Loucy (cell line): ENCODE data around the gene ACTN1.

ENCODE experiments used
- H2AFZ ChIP-seq: fragments of 200-600 bp; sonication (generic); 2 replicates; pipeline ENCODE4 v1.6.0; 2016; ENCODE audit warnings: antibody characterized with exemption, mild to moderate bottlenecking, low read length, moderate library complexity
- H3F3A ChIP-seq: fragments of 200-600 bp; 2 replicates; pipeline ENCODE4 v1.6.0; 2016; ENCODE audit warnings: antibody characterized with exemption, low read depth, mild to moderate bottlenecking
- H3K27me3 ChIP-seq: fragments of 200-600 bp; sonication (generic); 2 replicates; pipeline ENCODE4 v1.6.1; 2014; ENCODE audit warnings: low read length, mild to moderate bottlenecking; ENCODE audit not compliant: insufficient read depth, poor library complexity, severe bottlenecking
- H3K36me3 ChIP-seq: fragments of 200-600 bp; sonication (generic); 2 replicates; pipeline ENCODE4 v1.6.1; 2016; ENCODE audit warnings: low read length; ENCODE audit not compliant: insufficient read depth
- H3K4me1 ChIP-seq: fragments of 200-600 bp; sonication (generic); 2 replicates; pipeline ENCODE4 v1.5.1; 2014; ENCODE audit warnings: low read length, mild to moderate bottlenecking; ENCODE audit not compliant: insufficient read depth, poor library complexity, severe bottlenecking
- H3K4me2 ChIP-seq: fragments of 200-600 bp; sonication (generic); 2 replicates; pipeline ENCODE4 v1.6.0; 2014; ENCODE audit warnings: antibody characterized with exemption, low read length, low read depth, mild to moderate bottlenecking; ENCODE audit not compliant: poor library complexity, severe bottlenecking
- H3K4me3 ChIP-seq: fragments of 200-600 bp; sonication (generic); 2 replicates; pipeline ENCODE4 v1.5.1; 2014; ENCODE audit warnings: low read length, mild to moderate bottlenecking, mixed read lengths; ENCODE audit not compliant: poor library complexity, severe bottlenecking
- H3K79me2 ChIP-seq: fragments of 200-600 bp; sonication (generic); 2 replicates; pipeline ENCODE4 v1.6.1; 2014; ENCODE audit warnings: low read length; ENCODE audit not compliant: insufficient read depth
- H3K9ac ChIP-seq: fragments of 200-600 bp; sonication (generic); 2 replicates; pipeline ENCODE4 v1.6.0; 2014; ENCODE audit warnings: mild to moderate bottlenecking, low read depth, low read length, moderate library complexity; ENCODE audit not compliant: poor library complexity, severe bottlenecking
- H3K9me2 ChIP-seq: fragments of 200-600 bp; sonication (generic); replicated peaks from 2 replicates; pipeline ENCODE4 v1.6.1; 2016; ENCODE audit warnings: low read depth, low read length, mixed read lengths
- H3K9me3 ChIP-seq: fragments of 200-600 bp; sonication (generic); 2 replicates; pipeline ENCODE4 v1.6.1; 2014; ENCODE audit warnings: mild to moderate bottlenecking, antibody characterized with exemption, low read length, low read depth; ENCODE audit not compliant: insufficient read depth
- H4K20me1 ChIP-seq: fragments of 200-600 bp; sonication (generic); 2 replicates; pipeline ENCODE4 v1.6.0; 2014; ENCODE audit warnings: antibody characterized with exemption, low read length, mild to moderate bottlenecking; ENCODE audit not compliant: insufficient read depth, poor library complexity, severe bottlenecking
- CTCF ChIP-seq: fragments of 200-600 bp; sonication (generic); conservative IDR thresholded peaks from 2 replicates; pipeline ENCODE4 v1.5.1; 2014; ENCODE audit warnings: mild to moderate bottlenecking, antibody characterized with exemption, low read length
- EZH2phosphoT487 ChIP-seq: fragments of 200-600 bp; IDR thresholded peaks from 2 replicates; pipeline ENCODE4 v1.6.1; 2018; ENCODE audit warnings: antibody characterized with exemption, mild to moderate bottlenecking, moderate library complexity, borderline replicate concordance

The ACTN1 gene

GRCh38 chr14:68888883-68889282 is 90.2 kb downstream of the ACTN1 start:
- Histone ChIP-seq H3K27me3 (no peaks in the 10 kb centered on the region), H3K9me2 (no peaks in the 10 kb centered on the region), H4K20me1 (no peaks in the 10 kb centered on the region), H3K4me3 (no peak overlapping the region), H3K9me3 (no peaks in the 10 kb centered on the region), H3K4me1 (no peaks in the 10 kb centered on the region), H3K36me3 (peaks cover 93% of the 10 kb centered on the region; the same call in 1 of the 2 replicates), H3K79me2 (no peaks in the 10 kb centered on the region), H3K4me2 (no peak overlapping the region), H2AFZ (no peak overlapping the region), H3K9ac (no peak overlapping the region), H3F3A (no peaks in the 10 kb centered on the region)
- TF ChIP-seq CTCF (no peak), EZH2phosphoT487 (no peak)

GRCh38 chr14:68888025-68888850 is 90.9 kb downstream of the ACTN1 start:
- TF ChIP-seq EZH2phosphoT487 = no peak
- no peaks in the 10 kb centered on the region for H3K27me3 ChIP-seq
- peaks cover 93% of the 10 kb centered on the region; the same call in 1 of the 2 replicates for H3K36me3 ChIP-seq
- H4K20me1 ChIP-seq = no peaks in the 10 kb centered on the region
- no peak overlapping the region for H3K4me2 ChIP-seq
- no peak overlapping the region for H3K4me3 ChIP-seq
- no peak overlapping the region for H3K9ac ChIP-seq
- no peak overlapping the region for H2AFZ ChIP-seq
- H3K9me3 ChIP-seq = no peaks in the 10 kb centered on the region
- H3F3A ChIP-seq = no peaks in the 10 kb centered on the region
- no peaks in the 10 kb centered on the region for H3K4me1 ChIP-seq
- H3K79me2 ChIP-seq = no peaks in the 10 kb centered on the region
- H3K9me2 ChIP-seq = no peaks in the 10 kb centered on the region

GRCh38 chr14:68886109-68886434 is 93.0 kb downstream of the ACTN1 start:
- Histone ChIP-seq H3F3A (no peaks in the 10 kb centered on the region), H3K9me3 (no peaks in the 10 kb centered on the region), H3K4me3 (no peak overlapping the region), H4K20me1 (no peaks in the 10 kb centered on the region), H3K4me2 (no peak overlapping the region), H3K79me2 (no peaks in the 10 kb centered on the region), H3K9ac (no peak overlapping the region), H3K9me2 (no peaks in the 10 kb centered on the region), H3K4me1 (no peaks in the 10 kb centered on the region), H3K36me3 (peaks cover 92% of the 10 kb centered on the region), H2AFZ (no peak overlapping the region), H3K27me3 (no peaks in the 10 kb centered on the region)
- TF ChIP-seq EZH2phosphoT487 = no peak
- no peak for TF ChIP-seq CTCF
